Measurements from ENCODE around the gene FNDC8. TPM values are rescaled to one million over a fixed set of nuclear protein-coding genes. Genes with fewer than 3 reads are reported as not detected.

The FNDC8 gene
- polyA plus RNA-seq (2012; ENCODE audit: missing spikeins): not detected

- no peak for DNase-seq (ENCODE audit: insufficient read length)
- TF ChIP-seq TAF1 (IDR thresholded peaks at IDR 0.05; ENCODE audit: borderline replicate concordance, low read depth, low read length): no peak
- no peak for TF ChIP-seq POLR2A (IDR thresholded peaks at IDR 0.05; ENCODE audit: low read depth, low read length)
- no peak for TF ChIP-seq POLR2AphosphoS5 (IDR thresholded peaks at IDR 0.05; ENCODE audit: low read depth, low read length)
- FAIRE-seq: no peak
These were observed at the start of gene FNDC8 for GRCh38 chr17:35121315-35121714. FNDC8 (plus strand) TSS chr17:35121615; CDS start chr17:35121694, 79 bp downstream.

DNA sequence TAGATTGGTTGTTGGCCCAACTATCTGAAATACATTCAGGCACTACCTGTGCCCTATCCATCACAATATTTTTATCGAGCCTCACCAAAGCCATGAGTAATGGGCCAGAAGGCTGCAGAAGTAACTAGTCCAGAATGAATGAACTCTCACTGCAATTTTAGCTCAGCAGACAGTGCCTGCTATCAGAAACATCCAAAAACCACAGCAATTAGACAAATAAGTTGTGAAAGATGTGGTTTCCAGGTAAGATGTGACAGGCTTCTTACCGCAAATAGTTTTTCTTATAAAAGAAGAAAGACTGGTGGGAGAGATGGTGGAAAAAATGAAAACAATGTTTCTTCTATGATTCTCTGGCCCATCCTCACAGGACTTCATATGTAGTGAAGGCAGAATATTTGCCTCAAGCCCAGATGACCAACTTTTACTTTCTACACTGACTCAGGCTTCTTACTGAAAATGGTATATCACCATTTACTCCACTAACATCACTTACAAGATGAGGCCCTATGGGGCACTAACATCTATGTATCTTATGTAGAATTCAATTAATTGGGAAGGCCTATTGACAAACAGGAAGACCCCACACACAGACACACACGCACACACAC lies 48.1 kb upstream of the FNDC8 start:
- peak; percentile 84 for FAIRE-seq

GRCh38 chr17:35073991-35074627 lies 47.3 kb upstream of the FNDC8 start:
- no peak for DNase-seq (ENCODE audit: insufficient read length)
- no peak for FAIRE-seq
- TF ChIP-seq POLR2A (IDR thresholded peaks at IDR 0.05; ENCODE audit: low read depth, low read length): no peak
- no peak for TF ChIP-seq POLR2AphosphoS5 (IDR thresholded peaks at IDR 0.05; ENCODE audit: low read depth, low read length)

More for the DNA sequence above, 48.1 kb upstream of the FNDC8 start:
- TF ChIP-seq TAF1 (IDR thresholded peaks at IDR 0.05; ENCODE audit: borderline replicate concordance, low read depth, low read length): no peak
- no peak for DNase-seq (ENCODE audit: insufficient read length)

DNA sequence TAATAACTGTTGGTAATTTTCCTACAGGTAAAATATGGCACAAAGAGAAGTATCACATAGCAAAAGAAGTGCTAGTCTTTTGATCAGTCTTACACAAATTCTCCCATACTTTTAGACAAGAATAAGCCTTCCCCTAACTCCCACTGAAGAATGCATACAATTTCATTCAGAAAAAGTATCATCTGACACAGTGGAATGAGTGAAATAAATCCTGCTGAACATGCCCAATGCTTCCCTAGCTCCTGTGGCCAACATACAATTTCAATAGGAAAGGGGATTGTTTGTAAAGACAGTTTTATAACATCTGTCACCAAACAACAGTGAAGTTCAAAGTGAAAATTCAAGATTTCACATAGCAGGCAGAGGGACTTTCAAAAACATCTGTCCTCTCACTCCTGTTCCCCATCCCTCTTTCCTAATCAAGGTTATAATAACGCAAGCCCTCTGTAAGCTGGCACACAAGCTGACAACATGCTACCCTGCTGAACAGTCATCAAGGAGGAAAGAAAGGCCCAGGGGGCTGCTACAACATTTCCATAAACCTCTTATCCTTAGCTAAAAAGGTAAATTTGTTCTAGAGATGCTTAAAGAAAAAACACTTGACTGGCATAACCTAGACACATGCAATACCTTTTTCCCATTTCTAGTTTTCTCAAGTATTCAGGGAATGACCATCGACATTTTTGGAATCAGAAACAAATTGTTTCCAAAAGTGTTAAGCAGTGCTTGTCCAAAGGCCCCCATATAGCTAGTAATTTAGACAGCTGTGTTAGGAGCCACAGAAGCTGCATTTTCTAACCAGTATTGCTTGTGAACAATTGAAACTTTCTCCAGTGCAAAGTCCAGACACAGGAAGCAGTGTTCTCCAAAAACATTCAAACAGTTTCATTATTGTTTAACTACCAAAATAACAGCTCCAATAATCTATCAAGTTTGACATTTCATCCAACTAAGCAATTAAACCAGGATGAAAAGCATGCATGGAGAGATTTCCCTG lies 46.4 kb upstream of the FNDC8 start:
- TF ChIP-seq POLR2AphosphoS5 (IDR thresholded peaks at IDR 0.05; ENCODE audit: low read depth, low read length) (no peak), TAF1 (IDR thresholded peaks at IDR 0.05; ENCODE audit: borderline replicate concordance, low read depth, low read length) (no peak), POLR2A (IDR thresholded peaks at IDR 0.05; ENCODE audit: low read depth, low read length) (no peak)
- DNase-seq (ENCODE audit: insufficient read length) (no peak), FAIRE-seq (no peak)

DNA sequence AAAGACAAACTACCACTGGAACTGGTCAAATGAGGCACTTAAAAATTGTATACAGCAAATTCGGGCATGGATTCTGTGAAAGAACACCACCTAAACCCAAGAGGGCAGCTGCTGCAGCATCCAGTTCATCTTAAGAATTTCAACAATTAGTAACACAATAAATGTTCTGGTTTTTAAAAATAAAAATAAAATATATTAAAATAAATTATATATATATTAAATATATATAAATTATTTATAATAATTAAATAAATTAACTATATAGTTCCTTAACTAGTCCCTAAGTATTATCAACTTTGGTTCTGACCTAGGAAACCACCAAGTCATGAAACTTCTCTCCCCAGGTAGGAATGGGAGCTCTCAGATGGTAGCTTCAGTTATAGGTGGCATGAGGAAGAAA lies 44.5 kb upstream of the FNDC8 start:
- FAIRE-seq (no peak), DNase-seq (ENCODE audit: insufficient read length) (no peak)
- TF ChIP-seq POLR2AphosphoS5 (IDR thresholded peaks at IDR 0.05; ENCODE audit: low read depth, low read length): no peak
- no peak for TF ChIP-seq TAF1 (IDR thresholded peaks at IDR 0.05; ENCODE audit: borderline replicate concordance, low read depth, low read length)
- TF ChIP-seq POLR2A (IDR thresholded peaks at IDR 0.05; ENCODE audit: low read depth, low read length): no peak

GRCh38 chr17:35079547-35080423 lies 41.6 kb upstream of the FNDC8 start:
- FAIRE-seq (peak; percentile 60), DNase-seq (ENCODE audit: insufficient read length) (no peak)
- TF ChIP-seq POLR2A (IDR thresholded peaks at IDR 0.05; ENCODE audit: low read depth, low read length) (no peak), TAF1 (IDR thresholded peaks at IDR 0.05; ENCODE audit: borderline replicate concordance, low read depth, low read length) (no peak), POLR2AphosphoS5 (IDR thresholded peaks at IDR 0.05; ENCODE audit: low read depth, low read length) (no peak)

DNA sequence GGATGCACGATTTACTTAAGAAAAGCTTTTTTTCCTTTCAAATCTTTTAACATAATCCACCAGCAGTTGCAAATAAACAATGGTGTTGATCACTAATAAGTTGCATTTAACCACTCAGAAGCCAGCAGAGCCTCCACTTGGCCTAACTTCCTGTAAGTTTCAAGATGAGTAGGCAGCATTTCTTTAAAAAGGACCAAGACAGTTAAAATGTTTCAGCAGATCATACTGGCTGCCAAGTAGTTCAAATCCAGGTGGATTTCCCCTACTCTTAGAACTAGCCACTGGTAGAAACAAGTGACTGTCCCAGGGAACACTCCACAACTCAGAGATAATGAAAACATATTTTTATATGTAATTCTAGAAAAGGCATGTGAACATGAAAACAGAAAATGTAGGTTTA lies 40.9 kb upstream of the FNDC8 start:
- no peak for TF ChIP-seq TAF1 (IDR thresholded peaks at IDR 0.05; ENCODE audit: borderline replicate concordance, low read depth, low read length)
- TF ChIP-seq POLR2AphosphoS5 (IDR thresholded peaks at IDR 0.05; ENCODE audit: low read depth, low read length): peak; percentile 56; the same call in 1 of the 2 replicates
- peak; percentile 64 for TF ChIP-seq POLR2A (IDR thresholded peaks at IDR 0.05; ENCODE audit: low read depth, low read length)
- FAIRE-seq (peak; percentile 89), DNase-seq (ENCODE audit: insufficient read length) (peak; percentile 36)

DNA sequence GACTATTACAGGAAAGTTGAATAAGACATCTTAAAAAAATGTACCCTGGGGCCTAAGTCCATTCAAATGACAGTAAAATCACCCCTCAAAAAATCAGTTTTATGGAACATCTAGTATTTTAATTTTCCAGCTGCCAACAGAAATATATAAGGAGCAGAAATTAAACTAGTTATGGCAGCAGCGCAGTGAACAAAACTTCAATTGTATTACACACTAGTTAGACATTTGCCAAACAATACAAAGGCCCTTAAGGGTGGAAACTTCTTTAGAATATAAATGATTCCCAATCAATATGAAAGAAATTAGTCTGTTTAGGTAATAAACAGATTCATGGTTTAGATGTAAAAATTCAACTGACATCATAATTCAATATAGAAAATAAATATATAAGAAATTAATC lies 39.8 kb upstream of the FNDC8 start:
- DNase-seq (ENCODE audit: insufficient read length) (no peak), FAIRE-seq (no peak)
- TF ChIP-seq TAF1 (IDR thresholded peaks at IDR 0.05; ENCODE audit: borderline replicate concordance, low read depth, low read length) (no peak), POLR2A (IDR thresholded peaks at IDR 0.05; ENCODE audit: low read depth, low read length) (no peak), POLR2AphosphoS5 (IDR thresholded peaks at IDR 0.05; ENCODE audit: low read depth, low read length) (no peak)

DNA sequence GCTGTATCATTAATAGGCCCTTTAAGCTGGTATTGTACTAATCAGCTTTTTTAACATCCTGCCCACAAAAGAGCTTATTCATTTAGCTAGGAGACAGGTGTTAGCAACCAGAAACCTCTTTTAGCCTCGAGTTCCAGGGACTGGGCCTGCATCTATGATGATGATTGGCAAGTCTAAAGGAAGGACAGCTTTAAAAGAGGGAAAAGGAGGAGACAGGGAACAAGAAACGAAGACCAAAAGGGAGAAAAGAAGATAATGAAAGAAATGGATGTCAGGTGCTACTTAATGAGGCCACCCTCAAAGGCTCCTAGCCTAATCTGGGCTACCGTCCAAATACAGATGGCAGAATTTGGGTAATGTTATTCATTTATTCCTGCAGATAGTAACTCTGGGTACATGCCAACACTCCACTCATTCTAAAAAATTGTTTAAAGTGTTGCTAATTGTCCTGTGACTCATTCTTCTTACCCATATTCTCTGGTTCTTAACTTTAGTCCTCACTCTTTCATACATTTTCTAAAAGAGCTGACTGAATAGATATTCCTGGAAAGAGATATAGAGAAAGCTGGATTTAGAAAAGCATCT lies 39.2 kb upstream of the FNDC8 start:
- FAIRE-seq: no peak
- no peak for DNase-seq (ENCODE audit: insufficient read length)
- TF ChIP-seq POLR2A (IDR thresholded peaks at IDR 0.05; ENCODE audit: low read depth, low read length): no peak
- TF ChIP-seq TAF1 (IDR thresholded peaks at IDR 0.05; ENCODE audit: borderline replicate concordance, low read depth, low read length): no peak
- TF ChIP-seq POLR2AphosphoS5 (IDR thresholded peaks at IDR 0.05; ENCODE audit: low read depth, low read length): no peak

- TF ChIP-seq TAF1 (IDR thresholded peaks at IDR 0.05; ENCODE audit: borderline replicate concordance, low read depth, low read length) (no peak), POLR2A (IDR thresholded peaks at IDR 0.05; ENCODE audit: low read depth, low read length) (no peak), POLR2AphosphoS5 (IDR thresholded peaks at IDR 0.05; ENCODE audit: low read depth, low read length) (no peak)
- FAIRE-seq (no peak), DNase-seq (ENCODE audit: insufficient read length) (no peak)
These were observed 38.3 kb upstream of the FNDC8 start for GRCh38 chr17:35083071-35083470.

Measured in GM12892 (cell line).